Peyer's patch (tissue), 4 donors: ENCODE results near the gene GABRR3. TPM values are rescaled to one million over a fixed set of nuclear protein-coding genes. Genes with fewer than 3 reads are reported as not detected.

Experiments
- DNase-seq, 3 donors: peaks; one replicate each; pipeline ENCODE4 v3.0.0-alpha.2; 2017 to 2019
- H3K27ac ChIP-seq, 4 donors: fragments of 200-600 bp; sonication (generic); one replicate each; pipeline ENCODE4 v1.5.1; 2016 to 2019
- H3K27me3 ChIP-seq, 2 donors: fragments of 200-600 bp; sonication (generic); one replicate each; pipeline ENCODE4 v1.5.1; 2019
- H3K36me3 ChIP-seq, 3 donors: fragments of 200-600 bp; sonication (generic); one replicate each; pipeline ENCODE4 v1.5.1; 2016 to 2019
- H3K4me1 ChIP-seq, 4 donors: fragments of 200-600 bp; sonication (generic); one replicate each; pipeline ENCODE4 v1.5.1; 2016 to 2019
- H3K4me3 ChIP-seq, 4 donors: fragments of 200-600 bp; sonication (generic); 1 replicate in 3 of 4; 2 replicates in 1 of 4; pipeline ENCODE4 v1.5.1; 2016 to 2019; ENCODE audit warnings: mild to moderate bottlenecking in 1 of 4
- H3K9me3 ChIP-seq, 4 donors: fragments of 200-600 bp; sonication (generic); one replicate each; pipeline ENCODE4 v1.5.1; 2016 to 2019; ENCODE audit warnings: mild to moderate bottlenecking in 1 of 4
- POLR2A ChIP-seq, 2 donors: fragments of 450-650 bp; IDR thresholded peaks; one replicate each; pipeline ENCODE4 v1.5.1; 2017; ENCODE audit warnings: antibody characterized with exemption in 2 of 2, mild to moderate bottlenecking in 2 of 2, moderate library complexity in 2 of 2
- total RNA-seq, 4 donors: library from RNA; depleted of rRNA; stranded (reverse); fragments of >200 nt; gene quantifications; one replicate each; pipeline ENCODE4 v1.1.0, GENCODE V29; 2016
- TF ChIP-seq, protein P1 (sequence below), 6 experiments: fragments of 450-650 bp in 4 of 6; fragments of 200-600 bp in 2 of 6; sonication (generic) in 1 of 6; IDR thresholded peaks; one replicate each; pipeline ENCODE4 v1.5.1; 2017 to 2019; ENCODE audit warnings: antibody characterized with exemption in 6 of 6, mild to moderate bottlenecking in 3 of 6, moderate library complexity in 1 of 6

Gene GABRR3
- total RNA-seq, 4 donors from 2014 or later: not detected

DNA sequence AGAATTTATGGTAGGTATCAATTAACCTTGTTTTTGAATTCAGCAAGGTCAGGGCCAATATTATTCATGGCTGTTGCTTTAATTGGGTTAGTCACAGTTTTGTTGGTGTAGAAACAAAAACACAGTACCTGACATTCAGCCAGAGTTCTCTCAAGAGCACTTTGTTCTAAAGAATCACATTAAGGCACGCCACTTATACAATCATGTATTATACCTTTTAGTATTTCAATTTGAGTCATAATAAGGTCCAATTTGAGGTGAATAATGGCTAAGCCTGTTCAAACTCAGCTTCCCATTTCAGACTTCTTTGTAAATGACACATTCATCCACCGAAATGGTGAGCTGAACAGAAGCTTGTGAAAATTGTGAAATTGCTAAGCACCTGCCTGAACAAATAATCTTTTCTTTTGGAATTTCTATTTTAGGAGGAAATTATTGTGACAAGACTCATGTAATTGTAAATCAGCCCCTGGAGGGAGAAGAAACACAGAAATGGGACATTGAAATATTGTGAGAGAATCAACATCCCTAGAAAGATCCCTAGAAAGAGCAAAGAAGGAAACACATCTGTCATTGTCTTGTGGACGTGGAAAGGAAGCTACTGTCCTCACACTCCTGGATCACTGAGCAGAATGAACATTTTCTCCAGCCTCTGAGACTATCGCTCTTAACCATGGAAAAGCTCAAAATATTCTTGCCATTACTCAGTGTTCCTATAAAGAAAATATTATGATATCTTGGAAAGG, 92.1 kb downstream of the GABRR3 start:
- TF ChIP-seq POLR2A (IDR thresholded peaks at IDR 0.05): no peak
- TF ChIP-seq, protein P1, sequence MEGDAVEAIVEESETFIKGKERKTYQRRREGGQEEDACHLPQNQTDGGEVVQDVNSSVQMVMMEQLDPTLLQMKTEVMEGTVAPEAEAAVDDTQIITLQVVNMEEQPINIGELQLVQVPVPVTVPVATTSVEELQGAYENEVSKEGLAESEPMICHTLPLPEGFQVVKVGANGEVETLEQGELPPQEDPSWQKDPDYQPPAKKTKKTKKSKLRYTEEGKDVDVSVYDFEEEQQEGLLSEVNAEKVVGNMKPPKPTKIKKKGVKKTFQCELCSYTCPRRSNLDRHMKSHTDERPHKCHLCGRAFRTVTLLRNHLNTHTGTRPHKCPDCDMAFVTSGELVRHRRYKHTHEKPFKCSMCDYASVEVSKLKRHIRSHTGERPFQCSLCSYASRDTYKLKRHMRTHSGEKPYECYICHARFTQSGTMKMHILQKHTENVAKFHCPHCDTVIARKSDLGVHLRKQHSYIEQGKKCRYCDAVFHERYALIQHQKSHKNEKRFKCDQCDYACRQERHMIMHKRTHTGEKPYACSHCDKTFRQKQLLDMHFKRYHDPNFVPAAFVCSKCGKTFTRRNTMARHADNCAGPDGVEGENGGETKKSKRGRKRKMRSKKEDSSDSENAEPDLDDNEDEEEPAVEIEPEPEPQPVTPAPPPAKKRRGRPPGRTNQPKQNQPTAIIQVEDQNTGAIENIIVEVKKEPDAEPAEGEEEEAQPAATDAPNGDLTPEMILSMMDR (IDR thresholded peaks at IDR 0.05): no peak
- Histone ChIP-seq H3K27ac (no peak overlapping the region), H3K9me3 (no peaks in the 10 kb centered on the region), H3K4me3 (no peak overlapping the region), H3K36me3 (peaks cover 0 to 69% (median 0%) of the 10 kb centered on the region in 3 donors), H3K4me1 (no peaks in the 10 kb centered on the region), H3K27me3 (no peaks in the 10 kb centered on the region)
- DNase-seq: no peak

- Histone ChIP-seq H3K4me3 (no peak overlapping the region), H3K9me3 (no peaks in the 10 kb centered on the region), H3K27me3 (no peaks in the 10 kb centered on the region), H3K27ac (no peak overlapping the region), H3K36me3 (peaks cover 0 to 58% (median 0%) of the 10 kb centered on the region in 3 donors), H3K4me1 (no peaks in the 10 kb centered on the region)
- DNase-seq: no peak
- no peak for TF ChIP-seq POLR2A (IDR thresholded peaks at IDR 0.05)
- TF ChIP-seq, protein P1 (IDR thresholded peaks at IDR 0.05): peak in 1 of 6 experiments; percentile 4
These were observed 95.1 kb downstream of the GABRR3 start for GRCh38 chr3:97940034-97940433.

DNA sequence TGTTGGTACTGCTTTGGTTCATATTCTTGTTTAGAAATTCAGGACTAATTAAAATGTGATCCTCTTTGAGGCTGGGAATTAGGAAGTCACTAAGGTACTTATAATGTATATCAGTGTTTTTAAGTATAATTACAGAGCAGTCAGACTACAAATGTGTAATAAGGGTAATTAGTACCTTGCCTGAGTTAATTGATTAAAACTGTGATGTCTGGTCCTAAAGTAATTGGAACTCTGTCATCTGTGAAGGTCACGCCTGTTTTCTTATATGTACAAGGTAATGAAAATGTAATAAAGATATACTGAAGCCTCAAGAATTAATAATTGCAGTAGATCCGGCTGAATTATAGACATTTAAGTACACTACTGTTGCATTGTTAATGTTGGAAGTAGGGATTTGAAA, 95.7 kb downstream of the GABRR3 start:
- Histone ChIP-seq H3K4me3 (no peak overlapping the region), H3K36me3 (peaks cover 0 to 58% (median 0%) of the 10 kb centered on the region in 3 donors), H3K9me3 (no peaks in the 10 kb centered on the region), H3K4me1 (no peaks in the 10 kb centered on the region), H3K27ac (no peak overlapping the region), H3K27me3 (no peaks in the 10 kb centered on the region)
- no peak for DNase-seq
- TF ChIP-seq POLR2A (IDR thresholded peaks at IDR 0.05): no peak
- TF ChIP-seq, protein P1 (IDR thresholded peaks at IDR 0.05): no peak

DNA sequence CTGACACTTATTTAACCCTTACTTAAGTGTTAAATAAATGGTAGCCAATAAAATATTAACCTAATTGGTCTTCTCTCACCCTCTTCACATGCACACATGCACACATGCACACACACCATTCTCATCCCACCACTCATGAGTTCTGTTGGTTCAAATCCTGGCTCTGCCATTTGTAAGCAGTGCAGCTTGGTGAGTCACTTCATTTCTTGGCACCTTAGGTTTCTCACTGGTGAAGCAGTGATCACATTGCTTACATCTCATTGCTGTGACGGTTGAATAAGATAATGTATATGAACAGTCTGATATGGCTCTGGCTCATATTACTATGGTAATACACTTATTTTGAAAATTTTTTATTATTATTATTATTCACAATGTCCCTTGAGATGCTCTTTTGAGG, 96.7 kb downstream of the GABRR3 start:
- Histone ChIP-seq H3K4me3 (no peak overlapping the region), H3K27me3 (no peaks in the 10 kb centered on the region), H3K36me3 (peaks cover 0 to 59% (median 0%) of the 10 kb centered on the region in 3 donors), H3K4me1 (no peaks in the 10 kb centered on the region), H3K27ac (no peak overlapping the region), H3K9me3 (no peaks in the 10 kb centered on the region)
- no peak for TF ChIP-seq POLR2A (IDR thresholded peaks at IDR 0.05)
- TF ChIP-seq, protein P1 (IDR thresholded peaks at IDR 0.05): no peak
- DNase-seq: no peak

DNA sequence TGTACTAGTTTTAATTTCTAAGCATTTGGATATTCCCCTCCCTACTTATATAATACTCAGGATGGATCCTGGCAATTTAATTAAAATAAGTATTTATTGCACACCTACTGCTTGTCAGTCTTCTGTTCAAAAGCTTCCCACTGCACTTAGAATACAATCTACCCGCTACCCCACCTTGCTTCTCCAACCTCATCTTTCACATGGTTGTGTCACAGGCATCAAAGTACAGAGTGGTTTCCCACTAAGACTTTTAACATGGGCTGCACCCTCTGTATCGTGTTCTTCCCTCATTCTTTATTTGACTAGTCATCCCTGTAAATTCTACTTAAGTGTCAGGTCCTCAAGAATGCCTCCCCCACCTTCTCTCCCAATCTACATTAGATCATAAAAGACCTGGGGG, 97.9 kb downstream of the GABRR3 start:
- H3K36me3 ChIP-seq: peaks cover 0 to 48% (median 0%) of the 10 kb centered on the region in 3 donors
- DNase-seq: no peak
- TF ChIP-seq, protein P1 (IDR thresholded peaks at IDR 0.05): no peak
- no peak for TF ChIP-seq POLR2A (IDR thresholded peaks at IDR 0.05)
- H3K9me3 ChIP-seq: no peaks in the 10 kb centered on the region
- no peaks in the 10 kb centered on the region for H3K27me3 ChIP-seq
- no peaks in the 10 kb centered on the region for H3K4me1 ChIP-seq
- no peak overlapping the region for H3K4me3 ChIP-seq
- H3K27ac ChIP-seq: no peak overlapping the region
